Measurements from ENCODE around the gene WDR46. TPM values are rescaled to one million over a fixed set of nuclear protein-coding genes. Genes with fewer than 3 reads are reported as not detected.

The WDR46 gene
- total and polyA plus RNA-seq, 2 of the 13 experiments (the other 11 are each of a cell fraction or from before 2014, with no cell fraction given) = 47.4 to 105 TPM

- TF ChIP-seq ZNF567 (CRISPR knock-in tag; IDR thresholded peaks at IDR 0.05; ENCODE audit: borderline replicate concordance) (peak; percentile 3; the same call in 1 of the 2 replicates), ZNF598 (CRISPR knock-in tag; IDR thresholded peaks at IDR 0.05; ENCODE audit: borderline replicate concordance) (peak; percentile 24; the same call in 1 of the 2 replicates), ZFP82 (CRISPR knock-in tag; IDR thresholded peaks at IDR 0.05; ENCODE audit: borderline replicate concordance) (no peak), FOXO1 (CRISPR knock-in tag; IDR thresholded peaks at IDR 0.05) (peak; percentile 13; the same call in 1 of the 2 replicates), ZNF816 (CRISPR knock-in tag; IDR thresholded peaks at IDR 0.05; ENCODE audit: borderline replicate concordance) (no peak), SMAD9 (CRISPR knock-in tag; IDR thresholded peaks at IDR 0.05) (no peak), ATF7-NPFF (CRISPR knock-in tag; IDR thresholded peaks at IDR 0.05; ENCODE audit: low read depth) (peak; percentile 84), ZNF879 (CRISPR knock-in tag; IDR thresholded peaks at IDR 0.05) (no peak), ZNF773 (CRISPR knock-in tag; IDR thresholded peaks at IDR 0.05; ENCODE audit: borderline replicate concordance) (no peak), KDM3A (CRISPR knock-in tag; IDR thresholded peaks at IDR 0.05; ENCODE audit: low read depth) (no peak), HOXA3 (CRISPR knock-in tag; IDR thresholded peaks at IDR 0.05) (peak; percentile 70), ZNF343 (CRISPR knock-in tag; IDR thresholded peaks at IDR 0.05) (peak; percentile 70; the same call in 1 of the 2 replicates), ZBTB3 (CRISPR knock-in tag; IDR thresholded peaks at IDR 0.05; ENCODE audit: borderline replicate concordance, low read depth) (peak; percentile 82), SP4 (CRISPR knock-in tag; IDR thresholded peaks at IDR 0.05) (peak; percentile 95), HDAC6 (IDR thresholded peaks at IDR 0.05; ENCODE audit: low read depth, low read length) (no peak), SNRNP70 (IDR thresholded peaks at IDR 0.05; ENCODE audit: low read depth, low read length) (no peak), ISL2 (CRISPR knock-in tag; IDR thresholded peaks at IDR 0.05) (0 out of 2 replicates have a peak, but pooled peaks have one; percentile 21), ZNF451 (CRISPR knock-in tag; IDR thresholded peaks at IDR 0.05) (peak; percentile 71), ZHX2 (IDR thresholded peaks at IDR 0.05; ENCODE audit: low read depth) (no peak), ZHX2 (CRISPR knock-in tag; IDR thresholded peaks at IDR 0.05; ENCODE audit: borderline replicate concordance) (peak; percentile 54; the same call in 1 of the 2 replicates)
- TF ChIP-seq, protein P1, sequence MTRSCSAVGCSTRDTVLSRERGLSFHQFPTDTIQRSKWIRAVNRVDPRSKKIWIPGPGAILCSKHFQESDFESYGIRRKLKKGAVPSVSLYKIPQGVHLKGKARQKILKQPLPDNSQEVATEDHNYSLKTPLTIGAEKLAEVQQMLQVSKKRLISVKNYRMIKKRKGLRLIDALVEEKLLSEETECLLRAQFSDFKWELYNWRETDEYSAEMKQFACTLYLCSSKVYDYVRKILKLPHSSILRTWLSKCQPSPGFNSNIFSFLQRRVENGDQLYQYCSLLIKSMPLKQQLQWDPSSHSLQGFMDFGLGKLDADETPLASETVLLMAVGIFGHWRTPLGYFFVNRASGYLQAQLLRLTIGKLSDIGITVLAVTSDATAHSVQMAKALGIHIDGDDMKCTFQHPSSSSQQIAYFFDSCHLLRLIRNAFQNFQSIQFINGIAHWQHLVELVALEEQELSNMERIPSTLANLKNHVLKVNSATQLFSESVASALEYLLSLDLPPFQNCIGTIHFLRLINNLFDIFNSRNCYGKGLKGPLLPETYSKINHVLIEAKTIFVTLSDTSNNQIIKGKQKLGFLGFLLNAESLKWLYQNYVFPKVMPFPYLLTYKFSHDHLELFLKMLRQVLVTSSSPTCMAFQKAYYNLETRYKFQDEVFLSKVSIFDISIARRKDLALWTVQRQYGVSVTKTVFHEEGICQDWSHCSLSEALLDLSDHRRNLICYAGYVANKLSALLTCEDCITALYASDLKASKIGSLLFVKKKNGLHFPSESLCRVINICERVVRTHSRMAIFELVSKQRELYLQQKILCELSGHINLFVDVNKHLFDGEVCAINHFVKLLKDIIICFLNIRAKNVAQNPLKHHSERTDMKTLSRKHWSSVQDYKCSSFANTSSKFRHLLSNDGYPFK (CRISPR knock-in tag; IDR thresholded peaks at IDR 0.05; ENCODE audit: borderline replicate concordance) = 0 out of 2 replicates have a peak, but pooled peaks have one; percentile 52
These were observed 39.9 kb downstream of the WDR46 start (continued) for GRCh38 chr6:33248932-33249731.
